ENCODE measurements around the gene PPP1R1A. TPM values are rescaled to one million over a fixed set of nuclear protein-coding genes. Genes with fewer than 3 reads are reported as not detected.

Gene PPP1R1A
- total and polyA plus RNA-seq, 9 of the 15 experiments (the other 6 are each of a cell fraction or from before 2014, with no cell fraction given): not detected

DNA sequence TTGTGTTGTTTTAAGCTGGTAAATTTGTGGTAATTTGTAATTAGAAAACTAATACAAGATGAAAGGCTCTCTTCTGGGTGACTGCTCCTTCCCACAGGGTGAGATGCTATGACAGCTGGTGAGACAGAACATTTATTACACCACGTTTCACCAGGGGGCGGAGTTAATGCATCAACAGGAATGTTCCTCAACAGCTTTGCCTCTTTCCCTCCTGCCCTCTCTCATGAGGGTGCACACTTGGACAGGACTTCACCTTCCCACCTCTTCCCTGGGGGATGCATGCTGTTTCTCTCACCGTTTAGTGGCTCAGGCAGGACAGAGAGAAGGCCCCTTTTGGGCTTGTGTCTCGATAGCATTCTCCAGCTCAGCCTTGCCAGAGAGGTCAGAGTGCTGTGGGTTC is 13.4 kb upstream of the PPP1R1A start:
- Histone ChIP-seq H3K9me3 (replicated peaks; ENCODE audit: control insufficient read depth, insufficient read depth, low read depth, low read length) (no peaks in the 10 kb centered on the region), H2AFZ (ENCODE audit: low read depth, low read length) (0 out of 2 replicates have a peak overlapping the region, but pooled peaks have one; percentile 18), H3K36me3 (ENCODE audit: control insufficient read depth, insufficient read depth, low read length) (no peaks in the 10 kb centered on the region), H3K4me2 (ENCODE audit: insufficient read depth, low read length) (no peak overlapping the region; the same call in 1 of the 2 replicates), H3K9me1 (ENCODE audit: control insufficient read depth, insufficient read depth, low read length) (no peaks in the 10 kb centered on the region), H3K4me1 (replicated peaks in 1 of 2; ENCODE audit: control insufficient read depth in 2 of 2, insufficient read depth in 2 of 2, low read length in 2 of 2) (no peaks in the 10 kb centered on the region; a peak in 2 of 5 replicates), H3K27ac (ENCODE audit: extremely low read depth, low read depth, low read length) (no peak overlapping the region), H3K9ac (ENCODE audit: insufficient read depth in 1 of 2, low read depth in 2 of 2, low read length in 2 of 2) (peak overlapping the region in 1 of 2 experiments; percentile 23; a peak in 1 of 4 replicates), H3K4me3 (no peak overlapping the region), H3K79me2 (ENCODE audit: control insufficient read depth, insufficient read depth, low read length) (no peaks in the 10 kb centered on the region), H3K27me3 (ENCODE audit: control insufficient read depth in 2 of 2, insufficient read depth in 2 of 2, low read length in 2 of 2) (peaks cover 0 to 5% of the 10 kb centered on the region in 2 experiments; a peak in 3 of 5 replicates), H4K20me1 (replicated peaks; ENCODE audit: control insufficient read depth, insufficient read depth, low read length) (no peaks in the 10 kb centered on the region; the same call in 1 of the 2 replicates)
- intact Hi-C loops (cut with micrococcal nuclease): loop anchor here (5.0 to 10.0 kb wide), 2 partner anchors 55 to 353 kb away; no protein-coding TSS in a partner anchor
- no TSS peak for BruUV-seq (replicated peaks)
- POLR2A ChIA-PET: interaction anchor here (1.0 kb wide), 1 partner anchor 24 kb away, joined by 6 read pairs; no protein-coding TSS in a partner anchor
- CTCF ChIA-PET (ENCODE audit: low intra/inter-chr PET ratio): no interaction called here
- FAIRE-seq (no peak), DNase-seq (ENCODE audit: extremely low read depth in 1 of 4, low spot score in 3 of 4) (peak in 1 of 4 experiments; percentile 19), ATAC-seq (peak; percentile 43; the same call in 1 of the 3 replicates)
- in situ Hi-C loops (cut with MboI): no loop called here
- 0% methylated on average over 4 of the region's 4 CpGs for WGBS (ENCODE audit: insufficient coverage, low coverage, missing lambda C conversion rate)
- TF ChIP-seq CBX2 (IDR thresholded peaks at IDR 0.05; ENCODE audit: insufficient read depth, low read length, poor library complexity, severe bottlenecking) (no peak), BRF1 (IDR thresholded peaks at IDR 0.05; ENCODE audit: borderline replicate concordance, extremely low read depth, insufficient read length) (no peak), STAT5B (CRISPR knock-in tag; IDR thresholded peaks at IDR 0.05) (no peak), POLR2B (IDR thresholded peaks at IDR 0.05; ENCODE audit: low read depth, partially characterized antibody) (no peak), ZFP36 (IDR thresholded peaks at IDR 0.05; ENCODE audit: low read depth, low read length, partially characterized antibody) (no peak), HNRNPH1 (optimal IDR thresholded peaks at IDR 0.05; ENCODE audit: low read depth, low read length) (no peak), SMARCC2 (IDR thresholded peaks at IDR 0.05; ENCODE audit: low read depth) (no peak), ZNF41 (CRISPR knock-in tag; conservative IDR thresholded peaks at IDR 0.05) (no peak), HDAC8 (tag; IDR thresholded peaks at IDR 0.05) (no peak), ZEB2 (IDR thresholded peaks at IDR 0.05) (no peak), ZNF146 (CRISPR knock-in tag; IDR thresholded peaks at IDR 0.05; ENCODE audit: unreplicated experiment) (no peak), DDX20 (tag; IDR thresholded peaks at IDR 0.05; ENCODE audit: low read depth) (no peak), PHF21A (IDR thresholded peaks at IDR 0.05; ENCODE audit: borderline replicate concordance, low read depth) (no peak)
- TF ChIP-seq, protein P1, sequence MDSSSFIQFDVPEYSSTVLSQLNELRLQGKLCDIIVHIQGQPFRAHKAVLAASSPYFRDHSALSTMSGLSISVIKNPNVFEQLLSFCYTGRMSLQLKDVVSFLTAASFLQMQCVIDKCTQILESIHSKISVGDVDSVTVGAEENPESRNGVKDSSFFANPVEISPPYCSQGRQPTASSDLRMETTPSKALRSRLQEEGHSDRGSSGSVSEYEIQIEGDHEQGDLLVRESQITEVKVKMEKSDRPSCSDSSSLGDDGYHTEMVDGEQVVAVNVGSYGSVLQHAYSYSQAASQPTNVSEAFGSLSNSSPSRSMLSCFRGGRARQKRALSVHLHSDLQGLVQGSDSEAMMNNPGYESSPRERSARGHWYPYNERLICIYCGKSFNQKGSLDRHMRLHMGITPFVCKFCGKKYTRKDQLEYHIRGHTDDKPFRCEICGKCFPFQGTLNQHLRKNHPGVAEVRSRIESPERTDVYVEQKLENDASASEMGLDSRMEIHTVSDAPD (CRISPR knock-in tag; IDR thresholded peaks at IDR 0.05): no peak
- TF ChIP-seq, protein P2, sequence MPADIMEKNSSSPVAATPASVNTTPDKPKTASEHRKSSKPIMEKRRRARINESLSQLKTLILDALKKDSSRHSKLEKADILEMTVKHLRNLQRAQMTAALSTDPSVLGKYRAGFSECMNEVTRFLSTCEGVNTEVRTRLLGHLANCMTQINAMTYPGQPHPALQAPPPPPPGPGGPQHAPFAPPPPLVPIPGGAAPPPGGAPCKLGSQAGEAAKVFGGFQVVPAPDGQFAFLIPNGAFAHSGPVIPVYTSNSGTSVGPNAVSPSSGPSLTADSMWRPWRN (IDR thresholded peaks at IDR 0.05; ENCODE audit: low read depth): no peak
- TF ChIP-seq, protein P3, sequence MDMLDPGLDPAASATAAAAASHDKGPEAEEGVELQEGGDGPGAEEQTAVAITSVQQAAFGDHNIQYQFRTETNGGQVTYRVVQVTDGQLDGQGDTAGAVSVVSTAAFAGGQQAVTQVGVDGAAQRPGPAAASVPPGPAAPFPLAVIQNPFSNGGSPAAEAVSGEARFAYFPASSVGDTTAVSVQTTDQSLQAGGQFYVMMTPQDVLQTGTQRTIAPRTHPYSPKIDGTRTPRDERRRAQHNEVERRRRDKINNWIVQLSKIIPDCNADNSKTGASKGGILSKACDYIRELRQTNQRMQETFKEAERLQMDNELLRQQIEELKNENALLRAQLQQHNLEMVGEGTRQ (CRISPR knock-in tag; IDR thresholded peaks at IDR 0.05): no peak
- TF ChIP-seq, protein P4, sequence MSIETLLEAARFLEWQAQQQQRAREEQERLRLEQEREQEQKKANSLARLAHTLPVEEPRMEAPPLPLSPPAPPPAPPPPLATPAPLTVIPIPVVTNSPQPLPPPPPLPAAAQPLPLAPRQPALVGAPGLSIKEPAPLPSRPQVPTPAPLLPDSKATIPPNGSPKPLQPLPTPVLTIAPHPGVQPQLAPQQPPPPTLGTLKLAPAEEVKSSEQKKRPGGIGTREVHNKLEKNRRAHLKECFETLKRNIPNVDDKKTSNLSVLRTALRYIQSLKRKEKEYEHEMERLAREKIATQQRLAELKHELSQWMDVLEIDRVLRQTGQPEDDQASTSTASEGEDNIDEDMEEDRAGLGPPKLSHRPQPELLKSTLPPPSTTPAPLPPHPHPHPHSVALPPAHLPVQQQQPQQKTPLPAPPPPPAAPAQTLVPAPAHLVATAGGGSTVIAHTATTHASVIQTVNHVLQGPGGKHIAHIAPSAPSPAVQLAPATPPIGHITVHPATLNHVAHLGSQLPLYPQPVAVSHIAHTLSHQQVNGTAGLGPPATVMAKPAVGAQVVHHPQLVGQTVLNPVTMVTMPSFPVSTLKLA (conservative IDR thresholded peaks at IDR 0.05): no peak
